Endothelial cell of umbilical vein (primary cell): ENCODE measurements around the gene STPG4. TPM values are rescaled to one million over a fixed set of nuclear protein-coding genes. Genes with fewer than 3 reads are reported as not detected.

Experiments
- BruUV-seq: library from RNA; stranded (reverse); fragments of 400-500 nt; replicated peaks from 2 replicates; lab custom pipeline; 2021; lab: Mats Ljungman, UMichigan
- CTCF ChIA-PET: fragments of 300-600, 350-600 bp; sonication (Branson Sonifier 250); formaldehyde crosslinking; loops from one replicate; lab custom pipeline; 2021; ENCODE audit warnings: antibody characterized with exemption, inconsistent platforms; lab: Charles Lee
- POLR2A ChIA-PET: fragments of 300-600, 350-600 bp; sonication (Branson Sonifier 250); formaldehyde crosslinking; loops from one replicate; lab custom pipeline; 2021; ENCODE audit warnings: antibody characterized with exemption, inconsistent platforms; lab: Charles Lee
- DNase-seq: peaks from one replicate; pipeline ENCODE4 v3.0.0-alpha.2; 2011; ENCODE audit warnings: low read depth, low spot score
- FAIRE-seq: peaks from 2 replicates; lab custom pipeline; 2011; peaks lifted over from hg19 to GRCh38; lab: Jason Lieb, UNC
- H2AFZ ChIP-seq: 2 replicates; pipeline ENCODE4 v1.6.0; 2012; ENCODE audit warnings: low read depth, low read length, control low read depth, inconsistent platforms
- H3K27ac ChIP-seq: 2 replicates; pipeline ENCODE4 v1.5.1; 2011; ENCODE audit warnings: low read depth, mild to moderate bottlenecking, control low read depth, low read length, moderate library complexity; ENCODE audit not compliant: insufficient read depth
- H3K27me3 ChIP-seq, 2 experiments: 2 replicates each; pipeline versions ENCODE4 v1.6.0 to v1.6.1; 2011; ENCODE audit warnings: low read length in 2 of 2, mixed read lengths in 1 of 2; ENCODE audit not compliant: control insufficient read depth in 2 of 2, insufficient read depth in 2 of 2
- H3K36me3 ChIP-seq, 2 experiments: 2 replicates in 1 of 2; 3 replicates in 1 of 2; pipeline ENCODE4 v1.5.1; 2011; ENCODE audit warnings: low read length in 2 of 2, mild to moderate bottlenecking in 1 of 2, moderate library complexity in 1 of 2; ENCODE audit not compliant: control insufficient read depth in 2 of 2, insufficient read depth in 2 of 2; ENCODE audit errors: extremely low read depth in 1 of 2
- H3K4me1 ChIP-seq: 3 replicates; pipeline ENCODE4 v1.5.1; 2011; ENCODE audit warnings: mild to moderate bottlenecking, low read length; ENCODE audit not compliant: control insufficient read depth, insufficient read depth; ENCODE audit errors: extremely low read depth
- H3K4me2 ChIP-seq: 2 replicates; pipeline ENCODE4 v1.6.1; 2011; ENCODE audit warnings: low read length, control low read depth, mixed read lengths; ENCODE audit not compliant: insufficient read depth
- H3K4me3 ChIP-seq, 3 experiments: fragments of 200-600 bp in 1 of 3; sonication (generic), shearing (Covaris generic) in 1 of 3; replicated peaks in 1 of 3; 2 replicates each; pipeline ENCODE4 v1.5.1; 2011 to 2016; ENCODE audit warnings: control low read depth in 3 of 3, low read length in 3 of 3, mild to moderate bottlenecking in 2 of 3, inconsistent platforms in 1 of 3, low read depth in 1 of 3, moderate library complexity in 1 of 3; ENCODE audit not compliant: insufficient read depth in 1 of 3
- H3K79me2 ChIP-seq: 2 replicates; pipeline ENCODE4 v1.6.0; 2012; ENCODE audit warnings: low read length, inconsistent platforms; ENCODE audit not compliant: control insufficient read depth, insufficient read depth
- H3K9ac ChIP-seq: replicated peaks from 2 replicates; pipeline ENCODE3; 2011; ENCODE audit warnings: low read length, control low read depth; ENCODE audit not compliant: insufficient read depth; ENCODE audit errors: extremely low read depth
- H3K9me1 ChIP-seq: replicated peaks from 3 replicates; pipeline ENCODE4 v1.6.0; 2011; ENCODE audit warnings: mild to moderate bottlenecking, low read length; ENCODE audit not compliant: control insufficient read depth, insufficient read depth; ENCODE audit errors: extremely low read depth
- H3K9me3 ChIP-seq: replicated peaks from 2 replicates; pipeline ENCODE4 v1.5.1; 2012; ENCODE audit warnings: low read length, inconsistent platforms; ENCODE audit not compliant: control insufficient read depth, insufficient read depth
- H4K20me1 ChIP-seq: replicated peaks from 2 replicates; pipeline ENCODE3; 2011; ENCODE audit warnings: mild to moderate bottlenecking, low read length; ENCODE audit not compliant: control insufficient read depth, insufficient read depth; ENCODE audit errors: extremely low read depth
- CTCF ChIP-seq, 2 donors: IDR thresholded peaks; 1 replicate in 1 of 2; 2 replicates in 1 of 2; pipeline ENCODE4 v1.5.1; 2011; ENCODE audit warnings: low read length in 2 of 2, mild to moderate bottlenecking in 2 of 2, moderate library complexity in 2 of 2, control low read depth in 1 of 2, inconsistent platforms in 1 of 2, low read depth in 1 of 2; ENCODE audit not compliant: insufficient read depth in 1 of 2; ENCODE audit errors: extremely low read depth in 1 of 2
- EZH2 ChIP-seq: IDR thresholded peaks from 2 replicates; pipeline ENCODE4 v1.6.1; 2012; ENCODE audit warnings: borderline replicate concordance, low read depth, mild to moderate bottlenecking, moderate library complexity, low read length, inconsistent platforms; ENCODE audit not compliant: severe bottlenecking
- FOS ChIP-seq: IDR thresholded peaks from 2 replicates; pipeline ENCODE4 v1.6.1; 2011; ENCODE audit warnings: mild to moderate bottlenecking, low read length, moderate library complexity, borderline replicate concordance; ENCODE audit not compliant: insufficient read depth
- GATA2 ChIP-seq: IDR thresholded peaks from 2 replicates; pipeline ENCODE4 v1.7.0; 2011; ENCODE audit warnings: low read depth, mild to moderate bottlenecking, moderate library complexity, mixed read lengths, low read length; ENCODE audit not compliant: insufficient read length, insufficient read depth
- MAX ChIP-seq: IDR thresholded peaks from 2 replicates; pipeline ENCODE4 v1.6.1; 2011; ENCODE audit not compliant: insufficient read depth, insufficient read length
- MYC ChIP-seq: IDR thresholded peaks from one replicate; pipeline ENCODE4 v1.6.1; 2011; ENCODE audit warnings: mild to moderate bottlenecking, low read depth, low read length
- POLR2A ChIP-seq: IDR thresholded peaks from 2 replicates; pipeline ENCODE4 v1.6.1; 2012; ENCODE audit warnings: low read depth, mild to moderate bottlenecking, control low read depth, low read length
- POLR2AphosphoS5 ChIP-seq: IDR thresholded peaks from 2 replicates; pipeline ENCODE4 v1.6.1; 2012; ENCODE audit warnings: low read depth, mild to moderate bottlenecking, control low read depth, low read length, moderate library complexity; ENCODE audit not compliant: insufficient read depth
- dilution Hi-C: fragments of 300-500 bp; cut with MboI; formaldehyde crosslinking; loops from one replicate; pipeline ENCODE4 v1.15.0; 2019; ENCODE audit warnings: low sequenced_read_pairs; ENCODE audit not compliant: extremely low pct_ligation_motif_present
- intact Hi-C: fragments of 100-400 bp; cut with micrococcal nuclease; formaldehyde crosslinking; loops from one replicate; pipeline ENCODE4 v1.10.0; 2022
- polyA plus RNA-seq, 4 experiments: library from polyadenylated mRNA; depleted of rRNA in 3 of 4; stranded (reverse) in 3 of 4; unstranded in 1 of 4; fragments of >200 nt; gene quantifications; 2 replicates each; pipeline versions ENCODE4 v1.2.1 to v1.2.3, GENCODE V29; 2011 to 2012; ENCODE audit warnings: missing spikeins in 1 of 4
- total RNA-seq: library from RNA; stranded (reverse); gene quantifications from 2 replicates; pipeline ENCODE4 v1.2.3, GENCODE V29; 2021

STPG4 gene
- total and polyA plus RNA-seq, 2 donors (not counting 3 experiments of a cell fraction or from before 2014, with no cell fraction given), result 0.53 TPM; not detected in 1

GRCh38 chr2:47128705-47129104 lies 26.4 kb downstream of the STPG4 start:
- Histone ChIP-seq H3K27me3 (no peaks in the 10 kb centered on the region), H3K27ac (no peak overlapping the region), H3K4me1 (no peaks in the 10 kb centered on the region), H3K36me3 (no peaks in the 10 kb centered on the region), H3K9me3 (no peaks in the 10 kb centered on the region), H3K79me2 (no peaks in the 10 kb centered on the region), H3K9ac (no peak overlapping the region), H3K4me3 (no peak overlapping the region), H3K4me2 (no peak overlapping the region), H4K20me1 (no peaks in the 10 kb centered on the region), H2AFZ (no peak overlapping the region), H3K9me1 (no peaks in the 10 kb centered on the region)
- DNase-seq (no peak), FAIRE-seq (no peak)
- BruUV-seq, result no TSS peak
- POLR2A ChIA-PET, result no interaction called here
- CTCF ChIA-PET, result interaction anchor here (1.6 to 2.3 kb wide), 2 partner anchors 8 to 194 kb away, joined by 7 to 8 read pairs; no protein-coding TSS in a partner anchor
- intact Hi-C loops (no loop called here), dilution Hi-C loops (no loop called here)
- TF ChIP-seq MYC (no peak), EZH2 (no peak), GATA2 (no peak), MAX (no peak), POLR2A (no peak), FOS (no peak), POLR2AphosphoS5 (no peak), CTCF (IDR thresholded peaks at IDR 0.05; ENCODE audit: extremely low read depth in 1 of 2, insufficient read depth in 1 of 2, low read depth in 1 of 2, low read length in 2 of 2) (no peak)
